Measurements from ENCODE around the gene ARPC5L. TPM values are rescaled to one million over a fixed set of nuclear protein-coding genes. Genes with fewer than 3 reads are reported as not detected.
"Not testable (repeated sequence)": the region's sequence is repeated elsewhere in the genome, so short reads cannot be mapped to it uniquely, and the experiment has no call there.

ARPC5L gene
- total and polyA plus RNA-seq, 10 donors = 33.6 to 75.3 (median 48.3) TPM

- H3K36me3 ChIP-seq = no peaks in the 10 kb centered on the region
- WGBS, 5 donors = 87 to 92% (median 89%) methylated on average over 9 to 11 of the region's 11 CpGs
- DNase-seq = no peak
- no peak for TF ChIP-seq CTCF (IDR thresholded peaks at IDR 0.05 in 8 of 11, conservative IDR thresholded peaks at IDR 0.05 in 3 of 11)
- no peak for TF ChIP-seq POLR2A (IDR thresholded peaks at IDR 0.05)
- no peak for TF ChIP-seq POLR2AphosphoS5 (IDR thresholded peaks at IDR 0.05)
- H3K27ac ChIP-seq = no peak overlapping the region
- H3K9me3 ChIP-seq = no peaks in the 10 kb centered on the region
- intact Hi-C loops (cut with DNase I; ENCODE audit: low total_unique reads) = no loop called here
- peaks cover 0 to 16% (median 5%) of the 10 kb centered on the region in 6 donors for H3K4me1 ChIP-seq
- H3K27me3 ChIP-seq (replicated peaks in 1 of 7) = peaks cover 0 to 20% (median 1%) of the 10 kb centered on the region in 7 donors
- no peak overlapping the region for H3K4me3 ChIP-seq
These were observed 18.4 kb upstream of the ARPC5L start for GRCh38 chr9:124843456-124844034.

GRCh38 chr9:124844291-124844690 is 17.6 kb upstream of the ARPC5L start:
- WGBS, 5 donors = 51 to 67% (median 57%) methylated on average over 4 of the region's 4 CpGs
- Histone ChIP-seq H3K9me3 (no peaks in the 10 kb centered on the region), H3K27ac (no peak overlapping the region), H3K4me1 (peaks cover 0 to 15% (median 4%) of the 10 kb centered on the region in 6 donors), H3K36me3 (no peaks in the 10 kb centered on the region), H3K27me3 (replicated peaks in 1 of 7) (peaks cover 0 to 13% (median 0%) of the 10 kb centered on the region in 7 donors), H3K4me3 (no peak overlapping the region)
- intact Hi-C loops (cut with DNase I; ENCODE audit: low total_unique reads) = no loop called here
- no peak for DNase-seq
- TF ChIP-seq CTCF (IDR thresholded peaks at IDR 0.05 in 8 of 11, conservative IDR thresholded peaks at IDR 0.05 in 3 of 11) (no peak), POLR2A (IDR thresholded peaks at IDR 0.05) (no peak), POLR2AphosphoS5 (IDR thresholded peaks at IDR 0.05) (no peak)

- WGBS, 5 donors = 88 to 95% (median 93%) methylated on average over 9 of the region's 9 CpGs
These were observed 15.5 kb upstream of the ARPC5L start for GRCh38 chr9:124846467-124846866.

GRCh38 chr9:124846969-124847368 is 15.0 kb upstream of the ARPC5L start:
- TF ChIP-seq CTCF (IDR thresholded peaks at IDR 0.05 in 8 of 11, conservative IDR thresholded peaks at IDR 0.05 in 3 of 11) (no peak), POLR2AphosphoS5 (IDR thresholded peaks at IDR 0.05) (no peak), POLR2A (IDR thresholded peaks at IDR 0.05) (no peak)
- Histone ChIP-seq H3K27ac (no peak overlapping the region), H3K36me3 (no peaks in the 10 kb centered on the region), H3K4me1 (peaks cover 0 to 4% (median under 1%) of the 10 kb centered on the region in 6 donors), H3K27me3 (replicated peaks in 1 of 7) (no peaks in the 10 kb centered on the region), H3K9me3 (no peaks in the 10 kb centered on the region), H3K4me3 (no peak overlapping the region)
- intact Hi-C loops (cut with DNase I; ENCODE audit: low total_unique reads) = no loop called here
- no peak for DNase-seq
- 80 to 93% (median 87%) methylated on average over 6 of the region's 6 CpGs for WGBS, 5 donors

More at GRCh38 chr9:124846467-124846866, 15.5 kb upstream of the ARPC5L start:
- intact Hi-C loops (cut with DNase I; ENCODE audit: low total_unique reads); H3K9me3 ChIP-seq; H3K4me1 ChIP-seq; H3K27me3 ChIP-seq (replicated peaks in 1 of 7); H3K36me3 ChIP-seq; DNase-seq; H3K27ac ChIP-seq; H3K4me3 ChIP-seq: not testable (repeated sequence)

Data from spleen (tissue), 11 donors.